NOMO-1 (cell line): ENCODE measurements around the gene CHURC1.
"Not testable (repeated sequence)": the region's sequence is repeated elsewhere in the genome, so short reads cannot be mapped to it uniquely, and the experiment has no call there.

Experiments
- DNase-seq, 2 experiments: peaks; one replicate each; lab custom pipeline; 2025; ENCODE audit not compliant: unreplicated experiment in 2 of 2; lab: John Stamatoyannopoulos, UW

The CHURC1 gene

DNA sequence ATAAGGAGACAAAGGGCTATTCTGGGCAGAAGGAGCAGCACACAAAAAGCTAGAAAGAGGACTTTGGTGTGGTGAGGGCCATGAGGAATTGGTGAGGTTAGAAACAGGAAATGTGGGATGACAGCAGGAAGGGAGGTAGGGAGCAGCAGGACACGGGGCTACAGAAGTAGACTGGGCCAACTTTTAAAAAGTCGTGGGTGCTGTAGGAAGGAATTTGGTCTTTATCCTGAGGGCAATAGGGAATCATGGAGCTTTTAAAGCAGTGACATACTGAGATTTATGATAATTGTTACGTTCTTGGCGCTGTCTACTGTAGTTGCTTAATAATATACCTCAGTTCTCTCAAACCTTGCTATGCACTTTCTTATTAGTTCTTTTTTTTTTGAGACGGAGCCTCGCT, 8.2 kb upstream of the CHURC1 start:
- no peak for DNase-seq

GRCh38 chr14:64910847-64911495, 3.3 kb upstream of the CHURC1 start:
- DNase-seq: no peak

DNA sequence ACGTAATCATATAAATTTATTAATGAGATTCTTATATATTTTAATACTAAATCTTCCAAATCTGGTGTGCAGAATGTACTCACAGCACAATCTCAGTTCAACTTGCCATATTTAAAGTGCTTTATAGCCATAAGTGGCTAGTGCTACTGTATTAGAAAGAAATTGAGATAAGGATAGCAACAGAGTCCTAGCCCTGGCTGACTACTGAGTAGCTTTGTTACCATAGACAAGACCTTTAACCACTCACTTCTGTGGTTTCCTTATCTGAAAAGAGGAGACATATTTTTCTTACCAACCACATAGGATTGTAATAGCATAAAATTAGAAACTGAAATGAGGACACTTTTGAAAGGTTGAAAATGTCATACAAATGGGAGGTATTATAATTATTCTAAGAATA, 2.0 kb upstream of the CHURC1 start:
- no peak for DNase-seq

- not testable (repeated sequence) for DNase-seq
Observed at GRCh38 chr14:64913477-64913876, 778 bp upstream of the CHURC1 start.

DNA sequence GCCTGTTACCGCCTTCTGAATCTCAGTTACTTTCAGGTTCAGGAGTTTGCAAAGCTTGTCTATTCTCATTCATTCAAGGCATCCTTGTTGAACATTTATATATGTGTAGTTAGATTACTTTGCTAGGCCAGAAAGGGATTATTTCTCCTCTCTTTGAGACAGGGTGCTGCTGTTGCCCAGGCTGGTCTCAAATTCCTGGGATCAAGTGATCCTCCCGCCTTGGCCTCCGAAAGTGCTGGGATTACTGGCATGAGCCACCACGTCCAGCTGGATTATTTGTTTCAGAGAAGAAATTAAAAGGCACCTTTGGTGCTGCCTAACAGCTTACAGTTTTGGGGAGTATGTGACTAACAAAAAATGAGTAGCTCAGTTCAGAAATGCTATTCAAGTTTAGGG, 772 bp downstream of the CHURC1 start:
- DNase-seq: no peak

DNA sequence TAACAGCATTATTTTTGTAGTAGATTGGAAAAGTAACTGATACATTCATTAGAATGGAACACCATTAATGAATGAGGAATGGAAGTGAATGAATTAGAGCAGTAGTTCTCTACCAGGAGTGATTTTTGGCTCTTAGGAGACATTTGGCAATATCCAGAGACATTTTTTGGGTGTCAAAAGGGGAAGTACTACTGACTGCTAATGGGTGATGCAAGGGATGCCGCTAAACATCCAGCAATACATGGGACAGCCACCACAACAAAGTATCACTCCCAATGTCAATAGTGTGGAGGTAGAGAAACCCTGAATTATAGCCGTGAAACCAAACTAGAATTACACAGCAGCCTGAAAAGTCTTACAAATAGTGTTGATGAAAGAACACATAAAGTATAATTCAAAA, 1.5 kb downstream of the CHURC1 start:
- peak; percentile 28 to 56 for DNase-seq

DNA sequence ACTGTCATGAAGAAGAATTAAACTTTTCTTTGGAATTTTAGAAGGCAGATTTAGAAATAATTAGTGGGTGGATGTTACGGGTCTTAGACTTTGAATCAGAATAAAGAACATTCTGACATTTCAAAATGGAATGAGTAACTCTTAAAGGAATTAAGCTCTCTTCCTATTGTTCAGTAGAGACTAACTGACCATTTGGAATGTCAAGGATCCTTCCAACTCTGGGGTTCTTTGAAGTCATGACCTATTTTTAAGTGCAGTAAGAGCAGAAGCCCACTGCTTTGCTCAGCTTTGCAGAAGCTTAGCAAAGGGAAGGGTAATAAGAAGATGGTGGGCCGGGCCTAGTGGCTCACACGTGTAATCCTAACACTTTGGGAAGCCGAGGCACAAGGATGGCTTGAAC, 4.0 kb downstream of the CHURC1 start:
- no peak for DNase-seq

DNA sequence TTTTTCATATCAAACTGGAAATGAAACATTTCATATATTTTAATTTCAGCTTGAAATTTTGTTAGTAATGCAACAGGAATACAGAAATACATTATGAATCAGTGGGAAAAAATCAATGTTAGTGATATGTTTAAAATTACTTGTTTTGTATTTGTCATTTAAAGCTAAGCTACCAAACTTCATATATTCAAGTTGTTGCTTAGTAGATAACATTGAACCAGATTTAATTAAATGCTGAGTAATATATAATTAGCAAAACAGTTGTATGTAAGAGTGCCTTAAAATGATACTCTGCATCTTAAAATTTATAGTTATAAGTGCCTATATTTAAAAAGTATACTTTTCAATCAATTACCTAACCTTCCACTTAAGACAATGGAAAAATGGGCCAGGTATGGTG, 5.0 kb downstream of the CHURC1 start:
- DNase-seq: no peak

DNA sequence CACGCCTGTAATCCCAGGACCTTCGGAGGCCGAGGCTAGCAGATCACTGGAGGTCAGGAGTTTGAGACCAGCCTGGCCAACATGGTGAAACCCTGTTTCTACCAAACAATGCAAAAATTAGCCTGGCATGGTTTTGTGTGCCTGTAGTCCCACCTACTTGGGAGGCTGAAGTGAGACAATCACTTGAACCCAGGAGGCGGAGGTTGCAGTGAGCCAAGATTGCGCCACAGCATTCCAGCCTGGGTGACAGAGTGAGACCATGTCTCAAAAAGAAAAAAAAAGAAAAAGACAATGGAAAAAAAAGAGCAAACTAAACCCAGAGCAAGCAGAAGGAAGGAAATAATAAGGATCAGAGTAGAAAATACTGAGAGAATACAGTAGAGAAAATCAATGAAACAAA, 5.4 kb downstream of the CHURC1 start:
- no peak for DNase-seq

- no peak for DNase-seq
Observed at GRCh38 chr14:64920465-64920864, 6.2 kb downstream of the CHURC1 start.

GRCh38 chr14:64923015-64923414, 8.8 kb downstream of the CHURC1 start:
- DNase-seq: no peak

DNA sequence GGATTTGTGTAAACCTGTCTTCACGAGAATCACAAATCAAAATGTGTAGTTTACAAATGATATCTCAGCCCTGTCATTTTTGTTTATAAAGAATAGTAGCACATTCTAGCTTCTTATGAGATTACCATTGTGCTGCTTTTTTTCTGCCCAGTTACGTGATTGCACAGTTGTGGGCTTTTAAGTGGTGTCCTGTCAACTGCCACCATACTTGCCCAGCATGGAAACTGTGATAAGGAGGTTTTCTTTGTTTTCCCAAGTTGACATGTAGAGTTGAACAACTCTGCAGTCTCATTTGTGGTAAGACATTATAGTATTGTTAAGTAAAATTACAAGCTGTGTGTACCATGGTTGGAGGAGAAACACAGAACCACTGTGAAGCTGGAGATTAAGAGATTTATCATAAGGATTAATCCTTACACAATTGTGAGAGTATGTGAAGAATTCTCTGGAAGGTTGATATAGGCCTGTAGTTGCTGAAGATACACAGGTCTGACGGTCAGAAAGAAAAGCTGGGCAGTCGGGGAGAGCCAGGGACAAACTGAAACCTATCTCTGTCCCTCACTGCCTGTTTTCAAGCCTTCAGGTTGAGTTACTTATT, 12.2 kb downstream of the CHURC1 start:
- DNase-seq: no peak

GRCh38 chr14:64927031-64927430, 12.8 kb downstream of the CHURC1 start:
- DNase-seq: no peak

DNA sequence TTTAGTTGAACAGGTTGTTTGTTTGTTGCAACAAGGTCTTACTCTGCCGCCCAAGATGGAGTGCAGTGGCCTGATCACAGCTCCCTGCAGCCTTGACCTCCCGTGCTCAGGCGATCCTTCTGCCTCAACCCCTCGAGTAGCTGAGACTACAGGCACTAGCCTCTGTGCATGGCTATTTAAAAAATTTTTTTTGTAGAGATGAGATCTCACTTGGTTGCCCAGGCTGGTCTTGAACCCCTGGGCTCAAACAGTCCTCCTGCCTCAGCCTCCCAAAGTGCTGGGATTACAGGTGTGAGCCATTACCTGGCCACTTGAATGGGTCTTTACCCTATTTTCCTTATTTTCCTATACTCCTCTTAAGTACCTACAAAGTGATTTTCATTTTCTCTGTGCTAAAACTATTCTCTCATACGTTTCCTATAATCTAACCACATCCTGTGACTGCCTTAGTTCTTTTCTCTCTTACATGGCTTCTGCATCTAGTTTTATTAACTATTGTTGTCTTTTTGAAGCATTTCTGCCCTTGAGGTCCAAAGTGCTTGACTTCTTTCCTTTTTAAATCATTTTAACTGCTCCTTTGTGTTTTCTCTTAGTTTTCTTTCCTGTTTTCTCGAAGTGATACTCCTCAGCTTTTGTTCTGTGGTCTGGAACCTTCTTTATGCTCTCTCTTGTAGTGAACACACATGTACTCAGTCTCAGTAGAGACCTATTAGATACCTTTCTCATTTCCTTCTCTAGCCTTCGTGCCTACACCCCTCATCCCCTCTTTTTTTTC, 14.2 kb downstream of the CHURC1 start:
- DNase-seq: no peak

GRCh38 chr14:64929014-64929359, 14.7 kb downstream of the CHURC1 start:
- DNase-seq: no peak

DNA sequence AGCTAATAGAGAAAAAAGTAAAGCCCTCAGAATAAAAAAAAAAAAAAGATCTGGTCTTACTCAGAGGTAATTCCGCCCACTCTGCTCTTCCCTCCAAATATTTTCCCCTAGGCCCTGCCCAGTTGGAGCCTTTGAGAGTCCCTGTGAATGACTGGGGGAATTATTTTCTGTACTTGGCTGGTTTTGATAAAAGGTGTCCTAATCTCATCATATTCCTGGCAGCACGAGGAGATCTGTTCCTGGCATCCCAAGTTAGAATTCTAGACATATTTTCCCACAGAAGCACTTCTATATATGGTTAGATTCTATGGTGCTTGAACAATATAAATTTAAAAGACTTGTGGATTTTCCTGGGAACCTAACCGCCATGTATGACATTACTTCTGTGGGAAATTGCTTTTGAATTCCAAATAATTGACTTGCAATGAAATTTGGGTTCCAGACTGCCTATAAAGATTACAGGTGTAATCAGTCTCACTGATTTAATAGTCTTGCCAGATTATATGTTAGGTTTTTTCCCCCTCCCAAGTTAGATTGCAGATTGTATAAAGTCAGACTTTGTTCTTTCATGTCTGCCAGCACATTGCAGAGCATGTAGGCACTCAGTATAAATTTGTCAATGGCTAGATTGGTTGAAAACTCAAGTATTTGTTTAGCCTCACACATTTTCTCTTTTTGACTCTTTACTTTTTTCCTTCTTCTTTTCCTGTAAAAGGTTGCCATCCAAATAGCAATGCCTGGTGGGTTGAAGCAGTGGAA, 16.0 kb downstream of the CHURC1 start:
- no peak for DNase-seq

GRCh38 chr14:64931123-64931522, 16.9 kb downstream of the CHURC1 start:
- no peak for DNase-seq

GRCh38 chr14:64932231-64932630, 18.0 kb downstream of the CHURC1 start:
- DNase-seq: no peak

DNA sequence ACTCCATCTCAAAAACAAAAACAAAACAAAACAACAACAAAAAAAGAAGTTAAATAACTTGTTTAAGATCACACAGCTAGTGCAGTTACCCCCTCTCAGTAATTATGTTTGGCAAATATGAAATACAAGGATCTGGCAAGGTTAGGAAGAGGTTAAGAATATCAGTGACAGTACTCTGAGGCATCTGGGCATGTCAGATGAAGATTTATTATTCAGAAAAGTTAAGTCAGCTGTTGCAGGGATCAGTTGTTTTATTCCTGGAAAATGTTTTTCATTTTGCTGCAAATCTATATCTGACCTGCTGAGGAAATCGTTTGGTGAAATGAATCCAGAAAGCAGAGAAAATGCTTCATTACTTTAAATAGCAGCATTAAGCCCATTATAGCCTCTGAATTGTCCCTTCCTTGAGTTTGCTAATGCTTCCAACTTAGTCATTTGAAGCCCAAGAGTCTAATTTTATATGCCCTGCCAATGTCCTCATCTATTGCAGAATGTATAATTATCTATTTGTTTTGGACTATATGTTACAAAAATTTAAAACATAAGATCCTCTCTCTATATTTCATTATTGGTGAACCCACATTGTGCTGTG, 20.2 kb downstream of the CHURC1 start:
- no peak for DNase-seq

- no peak for DNase-seq
Observed at GRCh38 chr14:64935508-64935907, 21.3 kb downstream of the CHURC1 start.

DNA sequence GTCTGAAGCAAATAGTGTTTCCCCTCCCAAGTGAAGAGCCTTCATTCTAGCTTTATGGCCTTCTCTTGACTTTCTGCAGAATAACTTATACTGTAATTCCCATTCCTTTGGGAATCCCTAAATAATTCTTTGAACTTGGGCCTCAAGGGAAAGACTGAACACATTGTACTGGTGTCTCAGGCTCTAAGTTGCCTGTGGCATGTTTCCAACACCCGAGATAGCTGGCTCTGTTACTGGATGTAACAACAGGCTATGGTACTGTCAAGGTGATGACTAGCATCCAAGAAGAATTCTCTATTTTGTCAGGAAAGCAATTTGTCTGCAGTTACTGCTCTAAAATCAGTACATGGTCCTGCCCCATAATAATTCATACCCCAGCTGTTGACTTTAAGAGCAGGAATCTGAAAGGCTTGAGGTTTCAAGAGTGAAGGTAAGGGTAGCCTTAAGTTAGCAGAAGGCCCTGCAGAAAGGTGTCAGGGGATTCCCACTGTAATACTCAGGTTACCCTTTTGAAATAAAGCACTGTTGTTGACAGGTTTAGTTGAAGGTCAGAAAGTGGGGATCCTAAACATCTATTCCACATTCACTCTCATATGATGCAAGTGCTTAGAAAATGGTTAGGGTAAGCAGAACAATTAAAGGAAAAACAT, 23.0 kb downstream of the CHURC1 start:
- no peak for DNase-seq
